Ammon's horn (tissue), 1 donor: ENCODE measurements around the gene KCTD5.
"Not testable (repeated sequence)": the region's sequence is repeated elsewhere in the genome, so short reads cannot be mapped to it uniquely, and the experiment has no call there.

Source experiments
- DNase-seq: peaks from one replicate; pipeline ENCODE4 v3.0.0-alpha.2; 2016; ENCODE audit warnings: low spot score

KCTD5 gene

GRCh38 chr16:2682209-2683021 is at the start of gene KCTD5:
Gene KCTD5 (plus strand): TSS chr16:2682523. CDS start chr16:2682549, 26 bp downstream.
- DNase-seq: peak; percentile 98

- DNase-seq: not testable (repeated sequence)
Observed at GRCh38 chr16:2639071-2639721, 43.1 kb upstream of the KCTD5 start.

GRCh38 chr16:2639722-2640072 is 42.6 kb upstream of the KCTD5 start:
- not testable (repeated sequence) for DNase-seq

GRCh38 chr16:2642561-2642960 is 39.8 kb upstream of the KCTD5 start:
- DNase-seq: not testable (repeated sequence)

- not testable (repeated sequence) for DNase-seq
Observed at GRCh38 chr16:2644754-2645453, 37.4 kb upstream of the KCTD5 start.

- DNase-seq: not testable (repeated sequence)
Observed at GRCh38 chr16:2651268-2651871, 31.0 kb upstream of the KCTD5 start.

- not testable (repeated sequence) for DNase-seq
Observed at GRCh38 chr16:2653915-2654314, 28.4 kb upstream of the KCTD5 start.

GRCh38 chr16:2654949-2655348 is 27.4 kb upstream of the KCTD5 start:
- not testable (repeated sequence) for DNase-seq

- no peak for DNase-seq
Observed at GRCh38 chr16:2656985-2657384, 25.3 kb upstream of the KCTD5 start.

- not testable (repeated sequence) for DNase-seq
Observed at GRCh38 chr16:2657803-2658202, 24.5 kb upstream of the KCTD5 start.

- not testable (repeated sequence) for DNase-seq
Observed at GRCh38 chr16:2659560-2659959, 22.8 kb upstream of the KCTD5 start.

GRCh38 chr16:2660014-2660662 is 22.2 kb upstream of the KCTD5 start:
- not testable (repeated sequence) for DNase-seq

- DNase-seq: not testable (repeated sequence)
Observed at GRCh38 chr16:2660755-2661373, 21.5 kb upstream of the KCTD5 start.

- no peak for DNase-seq
Observed at GRCh38 chr16:2663553-2664546, 18.5 kb upstream of the KCTD5 start.

- no peak for DNase-seq
Observed at GRCh38 chr16:2664574-2664982, 17.7 kb upstream of the KCTD5 start.

GRCh38 chr16:2666671-2667070 is 15.7 kb upstream of the KCTD5 start:
- DNase-seq: not testable (repeated sequence)

GRCh38 chr16:2669587-2669986 is 12.7 kb upstream of the KCTD5 start:
- not testable (repeated sequence) for DNase-seq

GRCh38 chr16:2670017-2670416 is 12.3 kb upstream of the KCTD5 start:
- DNase-seq: peak; percentile 51

GRCh38 chr16:2671193-2671592 is 11.1 kb upstream of the KCTD5 start:
- DNase-seq: not testable (repeated sequence)

- no peak for DNase-seq
Observed at GRCh38 chr16:2671741-2672140, 10.6 kb upstream of the KCTD5 start.
